Stimulated activated CD8-positive, alpha-beta memory T cell treated with anti-CD3 and anti-CD28 coated beads, Interleukin-7, amount 100 ng/mL, for 4 hours (primary cell): Measurements from ENCODE around the gene TNIK.
"Not testable (repeated sequence)": the region's sequence is repeated elsewhere in the genome, so short reads cannot be mapped to it uniquely, and the experiment has no call there.

ENCODE experiments used
- DNase-seq, 2 donors: peaks; one replicate each; pipeline ENCODE4 v3.0.0-alpha.2; 2020; ENCODE audit warnings: low read depth in 2 of 2

The TNIK gene

GRCh38 chr3:171469376-171469775, 9.2 kb upstream of the TNIK start:
- DNase-seq, result no peak

- no peak for DNase-seq
These were observed 8.2 kb upstream of the TNIK start for GRCh38 chr3:171468296-171468906.

DNA sequence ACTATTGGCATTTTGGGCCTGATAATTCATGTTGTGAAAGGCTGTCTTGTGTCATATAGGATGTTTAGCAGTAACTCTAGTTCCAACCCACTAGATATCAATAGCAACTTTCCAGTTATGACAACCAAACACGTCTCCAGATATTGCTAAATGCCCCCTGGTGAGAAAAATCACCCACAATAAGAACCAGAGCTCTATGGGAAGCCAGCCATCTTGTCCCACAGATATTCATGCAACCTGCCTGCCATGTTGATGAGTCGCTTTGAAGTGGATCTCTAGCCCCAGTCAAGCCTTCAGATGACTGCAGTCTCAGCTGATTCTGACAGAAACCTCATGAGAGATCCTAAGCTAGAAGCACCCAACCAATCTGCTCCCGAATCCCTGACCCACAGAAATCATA, 5.6 kb upstream of the TNIK start:
- DNase-seq, result no peak

DNA sequence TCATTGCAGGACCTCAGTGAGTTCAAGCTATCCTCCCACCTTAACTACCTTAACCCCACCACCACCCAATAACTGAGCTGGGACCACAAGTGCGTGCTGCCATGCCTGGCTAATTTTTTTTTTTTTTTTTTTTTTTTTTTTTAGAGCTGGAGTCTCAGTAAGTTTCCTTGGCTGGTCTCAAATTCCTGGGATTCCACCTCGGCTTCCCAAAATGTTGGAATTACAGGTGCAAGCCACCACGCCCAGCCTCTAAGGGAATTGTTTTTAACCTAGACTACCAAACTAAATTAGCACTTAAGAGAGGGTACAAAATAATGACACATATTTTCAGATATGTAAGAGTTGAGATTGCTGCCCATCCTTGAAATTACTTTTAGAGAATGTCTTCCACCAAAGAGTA, 4.3 kb upstream of the TNIK start:
- no peak for DNase-seq

GRCh38 chr3:171462224-171462623, 2.0 kb upstream of the TNIK start:
- DNase-seq, result no peak

DNA sequence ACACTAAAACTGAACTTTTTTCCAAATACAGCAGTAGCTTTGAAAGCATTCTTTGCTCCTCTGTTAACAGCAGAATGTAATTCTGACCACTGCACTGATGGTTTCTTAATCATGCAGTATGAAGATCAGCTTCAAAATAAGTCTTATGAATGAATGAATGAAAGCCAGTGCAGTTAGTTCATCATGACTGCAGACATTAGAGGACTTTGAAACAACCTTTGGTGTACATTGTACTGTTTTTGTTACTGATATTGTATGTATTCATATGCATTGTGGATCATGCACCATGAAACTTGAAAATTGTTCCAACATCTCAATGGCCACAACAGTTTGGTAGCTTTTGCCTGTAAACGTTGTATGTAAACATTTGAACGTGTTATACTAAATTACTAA, 1.3 kb upstream of the TNIK start:
- DNase-seq, result no peak

- no peak for DNase-seq
These were observed 720 bp upstream of the TNIK start for GRCh38 chr3:171460725-171461524.

DNA sequence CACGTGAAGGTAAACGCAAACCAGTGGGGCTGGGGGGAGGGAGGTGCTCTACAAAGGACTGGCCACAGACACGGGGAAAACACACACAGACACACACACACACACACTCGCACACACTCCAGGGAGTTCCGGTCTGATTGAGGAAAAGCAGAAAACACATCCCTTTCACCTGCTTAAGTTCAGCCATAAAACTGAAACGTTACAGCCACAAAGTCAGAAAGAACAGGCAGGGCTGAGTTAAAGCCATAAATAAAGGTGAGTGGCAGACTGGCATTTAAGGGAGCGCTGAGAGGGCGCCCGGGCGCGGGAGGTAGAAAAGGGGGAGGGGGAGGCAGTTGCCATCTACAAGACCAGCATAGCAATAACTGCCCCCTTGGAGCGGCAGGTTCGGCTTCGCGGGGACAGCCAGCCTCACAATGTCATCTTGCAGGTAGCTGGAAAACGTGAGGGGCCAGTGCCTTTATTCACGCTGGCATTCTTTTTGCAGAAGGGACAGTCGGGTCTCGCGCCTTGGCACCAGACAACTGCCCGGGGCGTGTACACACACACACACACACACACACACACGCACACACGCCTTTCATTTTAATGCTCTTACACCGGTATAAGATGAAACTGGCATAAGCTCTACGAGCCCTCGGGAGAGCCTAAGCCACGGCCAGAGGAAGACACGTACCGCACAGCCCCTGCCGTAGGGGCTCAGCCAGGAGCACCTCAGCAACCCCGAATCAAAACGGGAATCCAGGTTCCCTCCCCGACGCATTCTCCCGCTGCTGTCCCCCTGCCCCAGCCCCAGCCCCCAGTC, 866 bp downstream of the TNIK start:
- DNase-seq, result peak; percentile 29 to 33

DNA sequence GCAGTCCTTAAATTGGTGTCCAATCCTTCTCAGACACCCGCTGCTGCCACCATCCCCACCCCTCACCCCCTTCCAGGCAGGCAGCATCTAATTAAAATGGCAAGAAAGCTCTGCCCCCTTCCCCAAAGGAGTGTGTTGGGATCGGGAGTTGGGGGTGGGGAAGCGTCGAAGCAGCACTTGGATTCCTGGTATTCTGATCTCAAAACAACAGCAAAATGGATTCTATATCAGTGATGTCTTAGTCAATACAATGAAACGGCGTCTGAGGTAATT, 1.4 kb downstream of the TNIK start:
- DNase-seq, result no peak

DNA sequence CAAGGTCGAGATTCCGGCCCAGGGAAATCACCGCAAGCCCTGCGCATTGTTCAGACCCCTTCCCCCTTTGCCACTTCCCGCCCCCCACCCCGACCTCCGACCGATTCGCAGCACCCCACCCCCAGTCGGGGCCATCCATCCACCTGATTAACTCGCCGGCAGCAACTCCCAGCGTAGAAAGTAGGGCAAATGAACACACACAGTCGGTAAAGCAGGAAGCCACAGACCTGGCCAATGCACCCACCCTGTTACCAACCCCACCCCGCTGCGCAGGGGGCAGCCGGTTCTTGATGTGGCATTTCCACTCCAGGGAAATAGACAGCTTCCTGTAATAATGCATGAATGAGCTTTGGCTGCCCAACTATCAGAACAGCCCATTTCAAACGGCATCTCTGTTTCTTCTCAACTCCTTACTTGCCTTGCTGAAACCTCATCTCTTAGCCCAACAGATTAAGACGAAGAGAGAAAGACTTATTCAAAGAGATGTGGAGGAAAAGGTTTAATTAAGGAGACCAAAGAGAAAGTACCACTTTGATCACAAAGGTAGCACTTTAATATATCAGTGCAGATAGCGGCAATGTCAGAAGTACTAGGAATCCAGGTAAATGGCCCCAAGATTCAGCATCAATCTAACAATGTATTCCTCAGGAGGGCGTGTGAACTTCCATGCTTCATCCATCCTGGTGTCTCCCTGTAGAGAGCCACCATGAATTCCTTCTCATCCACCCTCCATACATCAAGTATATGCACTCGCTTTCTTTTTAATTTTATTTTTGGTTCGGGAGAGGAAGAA, 1.9 kb downstream of the TNIK start:
- peak in 1 of 2 donors; percentile 30 for DNase-seq

- DNase-seq, result no peak
These were observed 2.6 kb downstream of the TNIK start for GRCh38 chr3:171457607-171458061.

GRCh38 chr3:171456765-171457606, 3.2 kb downstream of the TNIK start:
- DNase-seq, result no peak

DNA sequence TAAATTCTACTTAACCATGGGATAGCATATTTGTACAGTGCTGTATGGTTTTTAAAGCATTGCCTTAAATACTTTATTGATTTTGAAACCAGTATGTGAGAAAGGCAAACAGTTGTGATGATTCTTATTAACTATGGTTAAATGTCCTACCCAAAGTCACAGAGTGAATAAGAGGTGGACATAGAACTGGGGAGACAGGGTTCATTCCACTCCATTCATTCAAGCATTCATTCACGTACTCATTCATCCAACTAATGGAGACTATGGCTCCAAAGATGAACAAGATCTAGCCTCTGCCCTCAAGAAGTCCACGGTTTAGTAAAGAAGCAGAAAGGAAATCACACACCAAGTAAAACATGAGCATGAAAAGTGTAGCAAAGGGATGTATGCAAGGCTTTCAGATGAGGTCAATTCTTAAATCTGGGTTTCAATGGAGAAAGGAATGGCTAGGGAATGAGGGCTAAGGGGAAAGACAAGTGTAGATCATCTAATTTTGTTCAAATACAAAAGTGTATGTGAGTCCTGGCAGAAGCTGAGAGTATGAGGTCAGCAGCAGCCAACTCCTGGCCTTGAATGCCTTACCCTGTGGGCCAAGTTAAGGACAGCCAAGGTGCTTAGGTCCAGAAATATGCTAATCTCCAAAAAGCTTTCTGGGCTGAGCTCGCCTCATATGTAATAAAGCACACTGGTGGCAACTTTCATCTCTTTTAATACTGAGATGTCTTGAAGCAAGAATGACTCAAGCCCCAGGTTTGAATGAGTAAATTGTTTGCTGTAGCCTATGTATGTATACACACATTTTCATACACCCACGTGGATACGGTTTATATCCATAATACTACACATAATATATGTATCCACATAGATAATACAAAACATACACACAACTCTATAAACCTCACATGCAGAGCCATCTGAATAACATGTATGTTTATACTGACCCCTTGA, 4.3 kb downstream of the TNIK start:
- DNase-seq, result no peak

DNA sequence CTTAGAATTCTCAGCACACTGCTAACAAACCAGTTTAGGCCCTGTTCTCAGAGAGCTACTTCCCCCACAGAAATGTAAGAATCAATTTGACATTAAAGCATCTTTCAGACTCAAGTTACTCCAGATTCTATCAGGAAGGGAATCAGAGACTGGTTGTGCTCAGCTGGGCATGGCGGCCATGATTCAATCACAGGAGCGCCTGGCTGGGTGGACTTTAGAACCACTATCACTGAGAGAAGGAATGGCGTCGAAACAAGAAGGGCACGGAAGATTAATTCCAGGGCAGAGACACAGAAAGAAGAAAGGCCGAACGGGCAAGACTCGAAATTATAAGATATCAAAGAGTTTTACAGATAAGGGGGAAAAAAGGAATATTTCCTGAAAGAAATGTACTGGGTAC, 6.2 kb downstream of the TNIK start:
- no peak for DNase-seq

DNA sequence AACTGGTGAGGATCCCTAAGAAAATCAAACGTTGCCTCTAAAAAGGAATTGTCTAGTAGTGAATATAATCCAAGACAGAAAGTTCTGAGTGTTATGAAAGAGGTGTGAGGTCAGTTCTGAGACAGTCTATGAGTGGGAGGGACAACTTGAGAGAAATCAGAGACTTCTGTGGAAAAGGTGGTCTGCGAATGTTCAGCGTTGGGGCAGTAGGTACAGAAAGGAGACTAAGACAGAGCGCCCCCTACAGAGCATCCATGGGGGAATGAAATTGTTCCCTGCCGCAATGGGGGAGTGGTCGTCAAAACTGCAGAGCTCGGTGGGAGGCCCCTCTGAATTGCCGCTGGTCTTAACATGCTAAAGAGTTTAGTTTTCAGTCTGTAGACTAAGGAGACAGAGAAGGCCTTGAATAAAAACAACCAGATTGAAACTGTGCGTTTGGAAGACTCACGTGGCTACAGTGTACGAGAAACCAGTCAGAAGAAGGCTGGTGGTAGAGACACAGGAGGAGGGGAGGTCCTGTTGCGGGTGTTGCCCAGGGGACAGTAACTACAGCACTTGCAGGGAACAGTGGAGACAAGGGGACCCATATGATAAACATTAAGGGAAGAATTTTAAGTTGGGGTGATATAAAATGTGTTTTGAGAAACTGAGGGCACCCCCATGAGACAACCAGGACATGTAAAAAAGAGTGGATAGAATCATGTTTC, 6.9 kb downstream of the TNIK start:
- DNase-seq, result no peak

GRCh38 chr3:171452328-171452727, 7.9 kb downstream of the TNIK start:
- no peak for DNase-seq

DNA sequence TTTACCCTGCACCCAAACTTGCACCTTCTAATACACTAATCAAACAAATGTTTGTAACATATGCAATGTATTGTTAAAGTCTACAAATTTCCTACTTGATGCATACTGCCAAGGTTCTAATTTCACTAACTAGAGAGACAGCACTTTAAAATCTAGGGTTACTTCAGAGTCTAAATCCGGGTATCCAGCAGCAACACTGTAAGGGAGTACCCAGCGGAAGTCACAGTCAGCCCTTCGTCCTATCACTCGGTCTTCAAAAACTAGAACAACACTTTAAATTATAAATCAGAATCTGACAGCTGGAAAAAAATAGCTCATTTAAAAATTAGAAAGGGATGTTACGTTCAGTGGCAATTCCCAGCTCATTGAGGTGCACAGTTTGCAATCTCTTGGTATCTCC, 8.3 kb downstream of the TNIK start:
- DNase-seq, result no peak

GRCh38 chr3:171447579-171447891, 12.7 kb downstream of the TNIK start:
- not testable (repeated sequence) for DNase-seq

DNA sequence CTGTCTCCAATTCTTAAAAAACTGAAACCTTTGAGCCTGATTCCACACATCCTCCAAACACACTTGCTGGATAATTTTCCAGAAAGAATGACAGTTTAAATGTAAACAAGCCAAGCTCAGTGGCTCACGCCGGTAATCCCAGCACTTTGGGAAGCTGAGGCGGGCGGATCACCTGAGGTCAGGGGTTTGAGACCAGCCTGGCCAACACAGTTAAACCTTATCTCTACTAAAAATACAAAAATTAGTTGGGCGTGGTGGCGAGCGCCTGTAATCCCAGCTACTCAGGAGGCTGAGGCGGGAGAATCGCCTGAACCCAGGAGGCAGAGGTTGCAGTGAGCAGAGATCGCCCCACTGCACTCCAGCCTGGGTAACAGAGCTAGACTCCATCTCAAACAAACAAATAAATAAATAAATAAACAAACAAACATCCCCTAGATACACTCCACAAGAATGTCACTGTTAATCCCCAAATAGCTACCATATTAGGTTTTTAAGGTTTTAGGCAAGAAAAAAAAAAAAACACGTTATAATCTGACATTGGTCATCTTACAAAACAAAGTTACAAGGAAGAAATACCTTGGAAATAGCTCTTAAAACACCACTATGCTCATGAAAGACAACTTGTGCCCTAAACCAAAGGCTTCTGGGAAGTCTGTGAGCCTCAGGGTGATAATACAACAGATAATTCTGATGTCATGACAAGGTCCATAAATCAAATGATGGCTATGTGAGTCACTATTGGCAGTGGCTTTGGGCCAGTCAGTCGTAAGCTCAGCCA, 13.2 kb downstream of the TNIK start:
- DNase-seq, result no peak
